SU-DHL-6 (cell line): ENCODE data around the gene DDX41.

Experiments
- H2AFZ ChIP-seq: fragments of 200-600 bp; sonication (generic); 2 replicates; pipeline ENCODE4 v1.6.1; 2014; ENCODE audit warnings: low read depth, mild to moderate bottlenecking, moderate library complexity, mixed read lengths, antibody characterized with exemption, low read length; ENCODE audit not compliant: severe bottlenecking
- H3F3A ChIP-seq: fragments of 200-600 bp; shearing (Covaris generic); 2 replicates; pipeline ENCODE4 v1.6.0; 2016; ENCODE audit warnings: antibody characterized with exemption, mild to moderate bottlenecking; ENCODE audit not compliant: insufficient read depth
- H3K27ac ChIP-seq: fragments of 200-600 bp; sonication (generic); 2 replicates; pipeline ENCODE4 v1.5.1; 2016; ENCODE audit warnings: low read depth, mild to moderate bottlenecking, low read length, moderate library complexity, mixed read lengths
- H3K27me3 ChIP-seq: fragments of 200-600 bp; sonication (generic), shearing (Covaris generic); 2 replicates; pipeline ENCODE4 v1.6.0; 2014; ENCODE audit warnings: mild to moderate bottlenecking, low read length
- H3K36me3 ChIP-seq: fragments of 200-600 bp; sonication (generic); 2 replicates; pipeline ENCODE4 v1.6.1; 2014; ENCODE audit warnings: mild to moderate bottlenecking, low read length, mixed read lengths
- H3K4me2 ChIP-seq: fragments of 300-600, 200-600 bp; shearing (Covaris generic), sonication (generic); 2 replicates; pipeline ENCODE4 v1.6.0; 2014; ENCODE audit warnings: low read length, low read depth, mild to moderate bottlenecking; ENCODE audit not compliant: poor library complexity, severe bottlenecking
- H3K4me3 ChIP-seq: fragments of 200-600 bp; sonication (generic); 2 replicates; pipeline ENCODE4 v1.5.1; 2014; ENCODE audit warnings: antibody characterized with exemption, low read length, mild to moderate bottlenecking, mixed read lengths; ENCODE audit not compliant: insufficient read depth, poor library complexity, severe bottlenecking
- H3K79me2 ChIP-seq: fragments of 200-600 bp; sonication (generic); 2 replicates; pipeline ENCODE4 v1.6.1; 2014; ENCODE audit warnings: mild to moderate bottlenecking, low read length, moderate library complexity; ENCODE audit not compliant: insufficient read depth
- H3K9ac ChIP-seq: fragments of 200-600 bp; sonication (generic); 2 replicates; pipeline ENCODE4 v1.7.0; 2014; ENCODE audit warnings: mild to moderate bottlenecking, low read length
- H3K9me2 ChIP-seq: fragments of 200-600 bp; sonication (generic); replicated peaks from 2 replicates; pipeline ENCODE4 v1.6.1; 2014; ENCODE audit warnings: low read length; ENCODE audit not compliant: insufficient read depth
- H3K9me3 ChIP-seq: fragments of 200-600 bp; sonication (generic); 2 replicates; pipeline ENCODE4 v1.6.1; 2014; ENCODE audit warnings: low read length, mixed read lengths; ENCODE audit not compliant: insufficient read depth
- H4K20me1 ChIP-seq: fragments of 200-600 bp; sonication (generic); 2 replicates; pipeline ENCODE4 v1.6.1; 2014; ENCODE audit warnings: low read depth, mild to moderate bottlenecking, antibody characterized with exemption, low read length, moderate library complexity, mixed read lengths
- EZH2phosphoT487 ChIP-seq: fragments of 200-600 bp; sonication (generic), shearing (Covaris generic); conservative IDR thresholded peaks from 2 replicates; pipeline ENCODE4 v1.6.1; 2018; ENCODE audit warnings: mild to moderate bottlenecking, antibody characterized with exemption, low read length, moderate library complexity, mixed read lengths
- TF ChIP-seq, protein P1 (sequence below): fragments of 200-600 bp; sonication (generic); IDR thresholded peaks from one replicate; pipeline ENCODE4 v1.5.1; 2017; ENCODE audit warnings: antibody characterized with exemption, mild to moderate bottlenecking, low read length, moderate library complexity; ENCODE audit not compliant: insufficient read depth, poor library complexity, severe bottlenecking

The DDX41 gene

DNA sequence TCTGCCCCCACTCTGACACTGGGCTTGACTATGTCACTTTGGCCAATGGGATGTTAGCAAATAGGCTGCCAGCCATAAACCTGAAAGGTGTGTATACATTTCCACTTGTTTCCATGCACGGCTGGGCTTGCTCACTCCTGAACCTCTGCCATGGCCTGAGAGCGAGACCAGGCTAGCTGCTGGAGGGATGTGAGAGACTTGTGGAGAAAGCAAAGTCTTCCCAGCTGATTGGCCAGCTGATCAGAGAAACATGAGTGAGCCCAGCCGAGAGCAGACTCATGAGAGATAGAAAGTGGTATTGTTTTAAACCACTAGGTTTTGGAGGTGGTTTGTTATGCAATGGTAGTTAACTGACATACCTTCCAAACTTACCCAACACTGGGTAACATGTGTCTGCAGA is 23.7 kb upstream of the DDX41 start:
- no peak for TF ChIP-seq EZH2phosphoT487
- TF ChIP-seq, protein P1, sequence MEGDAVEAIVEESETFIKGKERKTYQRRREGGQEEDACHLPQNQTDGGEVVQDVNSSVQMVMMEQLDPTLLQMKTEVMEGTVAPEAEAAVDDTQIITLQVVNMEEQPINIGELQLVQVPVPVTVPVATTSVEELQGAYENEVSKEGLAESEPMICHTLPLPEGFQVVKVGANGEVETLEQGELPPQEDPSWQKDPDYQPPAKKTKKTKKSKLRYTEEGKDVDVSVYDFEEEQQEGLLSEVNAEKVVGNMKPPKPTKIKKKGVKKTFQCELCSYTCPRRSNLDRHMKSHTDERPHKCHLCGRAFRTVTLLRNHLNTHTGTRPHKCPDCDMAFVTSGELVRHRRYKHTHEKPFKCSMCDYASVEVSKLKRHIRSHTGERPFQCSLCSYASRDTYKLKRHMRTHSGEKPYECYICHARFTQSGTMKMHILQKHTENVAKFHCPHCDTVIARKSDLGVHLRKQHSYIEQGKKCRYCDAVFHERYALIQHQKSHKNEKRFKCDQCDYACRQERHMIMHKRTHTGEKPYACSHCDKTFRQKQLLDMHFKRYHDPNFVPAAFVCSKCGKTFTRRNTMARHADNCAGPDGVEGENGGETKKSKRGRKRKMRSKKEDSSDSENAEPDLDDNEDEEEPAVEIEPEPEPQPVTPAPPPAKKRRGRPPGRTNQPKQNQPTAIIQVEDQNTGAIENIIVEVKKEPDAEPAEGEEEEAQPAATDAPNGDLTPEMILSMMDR, result no peak
- Histone ChIP-seq H3K4me2 (no peak overlapping the region), H3K36me3 (peaks cover 8% of the 10 kb centered on the region), H3K27me3 (no peaks in the 10 kb centered on the region), H3F3A (no peaks in the 10 kb centered on the region), H4K20me1 (no peaks in the 10 kb centered on the region), H3K9me2 (no peaks in the 10 kb centered on the region), H3K27ac (no peak overlapping the region), H3K9ac (no peak overlapping the region), H3K79me2 (peaks cover 54% of the 10 kb centered on the region; the same call in 1 of the 2 replicates), H2AFZ (no peak overlapping the region), H3K4me3 (no peak overlapping the region), H3K9me3 (no peaks in the 10 kb centered on the region)

DNA sequence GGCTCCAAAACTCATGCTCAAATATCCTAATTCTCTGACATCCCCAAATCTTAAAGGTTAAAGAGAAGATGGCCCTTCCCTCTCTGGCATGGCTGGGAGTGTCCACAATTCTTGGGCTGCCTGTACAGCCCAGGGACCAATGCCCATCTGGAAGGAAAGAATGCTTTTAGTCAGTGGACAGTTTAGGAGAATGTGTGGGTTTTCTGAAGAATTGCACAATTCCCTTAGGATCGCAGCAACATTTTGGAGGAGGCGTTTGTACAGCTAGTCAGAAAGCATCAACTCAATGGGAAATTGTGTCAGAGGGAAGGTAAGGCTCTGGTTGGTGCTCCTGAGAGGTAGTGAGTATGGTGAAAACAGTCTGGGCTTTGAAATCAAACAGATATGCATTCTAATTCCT is 22.6 kb upstream of the DDX41 start:
- Histone ChIP-seq H3K4me2 (no peak overlapping the region), H3F3A (no peaks in the 10 kb centered on the region), H3K9me2 (no peaks in the 10 kb centered on the region), H3K27me3 (no peaks in the 10 kb centered on the region), H3K9ac (no peak overlapping the region), H3K4me3 (no peak overlapping the region), H3K9me3 (no peaks in the 10 kb centered on the region), H3K27ac (no peak overlapping the region), H2AFZ (no peak overlapping the region), H3K36me3 (peaks cover 17% of the 10 kb centered on the region; the same call in 1 of the 2 replicates), H4K20me1 (no peaks in the 10 kb centered on the region), H3K79me2 (peaks cover 54% of the 10 kb centered on the region; the same call in 1 of the 2 replicates)
- TF ChIP-seq, protein P1, result no peak
- TF ChIP-seq EZH2phosphoT487, result no peak

DNA sequence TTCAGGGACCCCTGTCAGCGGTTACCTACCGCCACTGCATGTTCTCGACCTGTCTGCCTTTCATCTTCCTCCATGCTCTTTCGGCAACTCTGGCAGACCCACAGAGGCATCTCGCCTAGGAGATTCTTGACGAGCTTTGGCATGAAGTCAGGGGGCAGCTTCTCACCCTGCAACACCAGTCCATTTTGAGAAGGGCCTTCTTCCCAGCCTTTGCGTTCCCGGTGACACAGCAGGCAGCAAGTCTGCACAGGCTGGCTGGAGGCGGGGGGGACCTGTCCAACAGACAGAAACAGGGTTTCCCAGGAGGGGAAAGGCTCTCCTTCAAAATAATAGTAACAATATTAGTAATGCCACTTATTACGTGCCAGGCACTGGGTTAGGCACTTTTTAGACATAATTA is 22.1 kb upstream of the DDX41 start:
- no peak overlapping the region for H3K4me3 ChIP-seq
- no peaks in the 10 kb centered on the region for H3K9me2 ChIP-seq
- no peaks in the 10 kb centered on the region for H4K20me1 ChIP-seq
- no peaks in the 10 kb centered on the region for H3K9me3 ChIP-seq
- no peak overlapping the region for H3K9ac ChIP-seq
- H3F3A ChIP-seq, result no peaks in the 10 kb centered on the region
- peaks cover 17% of the 10 kb centered on the region; the same call in 1 of the 2 replicates for H3K36me3 ChIP-seq
- TF ChIP-seq, protein P1, result no peak
- TF ChIP-seq EZH2phosphoT487, result no peak
- H3K4me2 ChIP-seq, result no peak overlapping the region
- no peak overlapping the region for H3K27ac ChIP-seq
- peaks cover 48% of the 10 kb centered on the region; the same call in 1 of the 2 replicates for H3K79me2 ChIP-seq
- no peaks in the 10 kb centered on the region for H3K27me3 ChIP-seq
- no peak overlapping the region for H2AFZ ChIP-seq
